HG03139 (cell line): Measurements from ENCODE around the gene MMP17.
"Not testable (repeated sequence)": the region's sequence is repeated elsewhere in the genome, so short reads cannot be mapped to it uniquely, and the experiment has no call there.

Source experiments
- ATAC-seq: cut with Tn5 transposase; IDR thresholded peaks from one replicate; pipeline ENCODE4 v1.9.1; 2021; ENCODE audit not compliant: unreplicated experiment

The MMP17 gene

GRCh38 chr12:131799828-131800593 is 28.2 kb upstream of the MMP17 start:
- no peak for ATAC-seq

GRCh38 chr12:131800594-131801135 is 27.5 kb upstream of the MMP17 start:
- ATAC-seq: no peak

- ATAC-seq: no peak
These were observed 26.8 kb upstream of the MMP17 start for GRCh38 chr12:131801254-131801866.

- ATAC-seq: no peak
These were observed 24.2 kb upstream of the MMP17 start for GRCh38 chr12:131803961-131804521.

GRCh38 chr12:131805421-131805820 is 22.8 kb upstream of the MMP17 start:
- no peak for ATAC-seq

- ATAC-seq: no peak
These were observed 21.5 kb upstream of the MMP17 start for GRCh38 chr12:131806674-131807073.

GRCh38 chr12:131808744-131809371 is 19.3 kb upstream of the MMP17 start:
- peak; percentile 68 for ATAC-seq

- ATAC-seq: not testable (repeated sequence)
These were observed 18.5 kb upstream of the MMP17 start for GRCh38 chr12:131809476-131810254.

GRCh38 chr12:131810726-131811125 is 17.5 kb upstream of the MMP17 start:
- ATAC-seq: no peak

- no peak for ATAC-seq
These were observed 13.1 kb upstream of the MMP17 start for GRCh38 chr12:131815131-131815530.

GRCh38 chr12:131816495-131816894 is 11.7 kb upstream of the MMP17 start:
- ATAC-seq: no peak

- ATAC-seq: no peak
These were observed 11.0 kb upstream of the MMP17 start for GRCh38 chr12:131817241-131817640.

GRCh38 chr12:131818821-131819585 is 9.2 kb upstream of the MMP17 start:
- ATAC-seq: no peak

GRCh38 chr12:131824450-131824849 is 3.7 kb upstream of the MMP17 start:
- no peak for ATAC-seq

GRCh38 chr12:131825146-131825892 is 2.9 kb upstream of the MMP17 start:
- no peak for ATAC-seq

- ATAC-seq: no peak
These were observed 1.9 kb upstream of the MMP17 start for GRCh38 chr12:131826097-131826928.

GRCh38 chr12:131828671-131829355 is 620 bp downstream of the MMP17 start:
- ATAC-seq: no peak

GRCh38 chr12:131829356-131829747 is 1.2 kb downstream of the MMP17 start:
- ATAC-seq: no peak
